Endothelial cell (in vitro differentiated cells): Measurements from ENCODE around the gene FNDC1. TPM values are rescaled to one million over a fixed set of nuclear protein-coding genes. Genes with fewer than 3 reads are reported as not detected.

Experiments used
- DNase-seq: peaks from one replicate; pipeline ENCODE4 v3.0.0; 2021; ENCODE audit warnings: low spot score
- H3K27ac Mint-ChIP-seq: one replicate; pipeline ENCODE4 v1.8.0; 2021; ENCODE audit warnings: mixed read lengths, inconsistent platforms; ENCODE audit not compliant: unreplicated experiment
- H3K27me3 Mint-ChIP-seq: one replicate; pipeline ENCODE4 v1.8.0; 2021; ENCODE audit warnings: mild to moderate bottlenecking, moderate library complexity, mixed read lengths, inconsistent platforms; ENCODE audit not compliant: unreplicated experiment
- H3K36me3 Mint-ChIP-seq: one replicate; pipeline ENCODE4 v1.8.0; 2021; ENCODE audit warnings: mild to moderate bottlenecking, low read depth, mixed read lengths, inconsistent platforms; ENCODE audit not compliant: unreplicated experiment
- H3K4me1 Mint-ChIP-seq: one replicate; pipeline ENCODE4 v1.8.0; 2021; ENCODE audit warnings: mild to moderate bottlenecking, mixed read lengths, inconsistent platforms; ENCODE audit not compliant: unreplicated experiment
- H3K4me3 Mint-ChIP-seq: one replicate; pipeline ENCODE4 v1.8.0; 2021; ENCODE audit warnings: mild to moderate bottlenecking, mixed read lengths, inconsistent platforms; ENCODE audit not compliant: unreplicated experiment
- H3K9me3 Mint-ChIP-seq: one replicate; pipeline ENCODE4 v1.8.0; 2021; ENCODE audit warnings: mixed read lengths, inconsistent platforms; ENCODE audit not compliant: unreplicated experiment
- CTCF ChIP-seq: fragments of 200-600 bp; sonication (generic); IDR thresholded peaks from one replicate; pipeline ENCODE4 v1.5.0; 2021; ENCODE audit warnings: antibody characterized with exemption; ENCODE audit not compliant: unreplicated experiment
- total RNA-seq: library from RNA; stranded (reverse); fragmentation: NEBNext Ultra II Directional; extraction: Animal tissue kit (Norgen Biotek cat#: 25700); gene quantifications from one replicate; pipeline ENCODE4 v1.2.1, GENCODE V29; 2021; ENCODE audit not compliant: unreplicated experiment

The FNDC1 gene
- total RNA-seq, 1 donor from 2014 or later = 1.2 TPM

GRCh38 chr6:159180001-159180400 lies 10.8 kb downstream of the FNDC1 start:
- H3K27ac Mint-ChIP-seq = no peak overlapping the region
- H3K4me1 Mint-ChIP-seq = no peaks in the 10 kb centered on the region
- H3K36me3 Mint-ChIP-seq = no peaks in the 10 kb centered on the region
- no peak for TF ChIP-seq CTCF
- H3K4me3 Mint-ChIP-seq = no peak overlapping the region
- H3K9me3 Mint-ChIP-seq = no peaks in the 10 kb centered on the region
- DNase-seq = no peak
- no peaks in the 10 kb centered on the region for H3K27me3 Mint-ChIP-seq

GRCh38 chr6:159181914-159182313 lies 12.7 kb downstream of the FNDC1 start:
- Mint-ChIP-seq H3K27ac (no peak overlapping the region), H3K27me3 (no peaks in the 10 kb centered on the region), H3K9me3 (no peaks in the 10 kb centered on the region), H3K4me3 (no peak overlapping the region), H3K4me1 (no peaks in the 10 kb centered on the region), H3K36me3 (no peaks in the 10 kb centered on the region)
- DNase-seq = no peak
- TF ChIP-seq CTCF = no peak

- Mint-ChIP-seq H3K9me3 (no peaks in the 10 kb centered on the region), H3K4me3 (no peak overlapping the region), H3K36me3 (no peaks in the 10 kb centered on the region), H3K27ac (no peak overlapping the region), H3K27me3 (peaks cover 2% of the 10 kb centered on the region), H3K4me1 (no peaks in the 10 kb centered on the region)
- no peak for TF ChIP-seq CTCF
- no peak for DNase-seq
Observed at GRCh38 chr6:159184559-159184958, 15.4 kb downstream of the FNDC1 start.

- Mint-ChIP-seq H3K4me1 (peaks cover 13% of the 10 kb centered on the region), H3K4me3 (no peak overlapping the region), H3K9me3 (no peaks in the 10 kb centered on the region), H3K36me3 (peaks cover 4% of the 10 kb centered on the region), H3K27me3 (peaks cover 4% of the 10 kb centered on the region), H3K27ac (no peak overlapping the region)
- DNase-seq = no peak
- no peak for TF ChIP-seq CTCF
Observed at GRCh38 chr6:159190460-159190859, 21.3 kb downstream of the FNDC1 start.

- Mint-ChIP-seq H3K4me3 (no peak overlapping the region), H3K36me3 (peaks cover 4% of the 10 kb centered on the region), H3K9me3 (no peaks in the 10 kb centered on the region), H3K27ac (no peak overlapping the region), H3K4me1 (peaks cover 13% of the 10 kb centered on the region), H3K27me3 (peaks cover 2% of the 10 kb centered on the region)
- TF ChIP-seq CTCF = no peak
- no peak for DNase-seq
Observed at GRCh38 chr6:159193923-159194322, 24.7 kb downstream of the FNDC1 start.
